Measurements from ENCODE around the gene THAP8. TPM values are rescaled to one million over a fixed set of nuclear protein-coding genes. Genes with fewer than 3 reads are reported as not detected.

THAP8 gene
- total RNA-seq, 4 donors from 2014 or later, result 6.1 to 10.5 (median 6.1) TPM

GRCh38 chr19:36092566-36092965, 38.5 kb upstream of the THAP8 start:
- no peaks in the 10 kb centered on the region for H3K9me3 ChIP-seq
- intact Hi-C loops (cut with DNase I; ENCODE audit: low total_unique reads) (no loop called here), in situ Hi-C loops (cut with MboI; ENCODE audit: low sequenced_read_pairs in 4 of 4) (no loop called here)
- H3K4me3 ChIP-seq, result no peak overlapping the region
- TF ChIP-seq CTCF (IDR thresholded peaks at IDR 0.05 in 4 of 5, conservative IDR thresholded peaks at IDR 0.05 in 1 of 5) (no peak), POLR2A (IDR thresholded peaks at IDR 0.05) (no peak)
- no peaks in the 10 kb centered on the region for H3K36me3 ChIP-seq
- DNase-seq, result no peak
- ATAC-seq, result no peak
- no peaks in the 10 kb centered on the region for H3K27me3 ChIP-seq
- no peaks in the 10 kb centered on the region for H3K4me1 ChIP-seq
- no peak overlapping the region for H3K27ac ChIP-seq

- Histone ChIP-seq H3K27me3 (no peaks in the 10 kb centered on the region), H3K9me3 (no peaks in the 10 kb centered on the region), H3K4me3 (no peak overlapping the region), H3K4me1 (no peaks in the 10 kb centered on the region), H3K27ac (no peak overlapping the region), H3K36me3 (no peaks in the 10 kb centered on the region)
- ATAC-seq (no peak), DNase-seq (no peak)
- in situ Hi-C loops (cut with MboI; ENCODE audit: low sequenced_read_pairs in 4 of 4), result no loop called here
- intact Hi-C loops (cut with DNase I; ENCODE audit: low total_unique reads), result no loop called here
- TF ChIP-seq CTCF (IDR thresholded peaks at IDR 0.05 in 4 of 5, conservative IDR thresholded peaks at IDR 0.05 in 1 of 5) (no peak), POLR2A (IDR thresholded peaks at IDR 0.05) (no peak)
These were observed 37.0 kb upstream of the THAP8 start for GRCh38 chr19:36090910-36091695.

- in situ Hi-C loops (cut with MboI; ENCODE audit: low sequenced_read_pairs in 4 of 4), result no loop called here
- Histone ChIP-seq H3K27me3 (no peaks in the 10 kb centered on the region), H3K36me3 (no peaks in the 10 kb centered on the region), H3K9me3 (no peaks in the 10 kb centered on the region), H3K4me3 (no peak overlapping the region), H3K4me1 (no peaks in the 10 kb centered on the region), H3K27ac (no peak overlapping the region)
- DNase-seq (no peak), ATAC-seq (no peak)
- intact Hi-C loops (cut with DNase I; ENCODE audit: low total_unique reads), result no loop called here
- TF ChIP-seq CTCF (IDR thresholded peaks at IDR 0.05 in 4 of 5, conservative IDR thresholded peaks at IDR 0.05 in 1 of 5) (no peak), POLR2A (IDR thresholded peaks at IDR 0.05) (no peak)
These were observed 35.8 kb upstream of the THAP8 start for GRCh38 chr19:36089847-36090246.

GRCh38 chr19:36086326-36086725, 32.2 kb upstream of the THAP8 start:
- Histone ChIP-seq H3K36me3 (no peaks in the 10 kb centered on the region), H3K4me3 (no peak overlapping the region), H3K4me1 (peaks cover 0 to 6% of the 10 kb centered on the region in 2 donors), H3K27ac (no peak overlapping the region), H3K9me3 (no peaks in the 10 kb centered on the region), H3K27me3 (no peaks in the 10 kb centered on the region)
- TF ChIP-seq POLR2A (IDR thresholded peaks at IDR 0.05), result no peak
- no peak for TF ChIP-seq CTCF (IDR thresholded peaks at IDR 0.05 in 4 of 5, conservative IDR thresholded peaks at IDR 0.05 in 1 of 5)
- ATAC-seq (no peak), DNase-seq (no peak)
- in situ Hi-C loops (cut with MboI; ENCODE audit: low sequenced_read_pairs in 4 of 4), result no loop called here
- intact Hi-C loops (cut with DNase I; ENCODE audit: low total_unique reads), result no loop called here
